ENCODE measurements around the gene MBOAT7. TPM values are rescaled to one million over a fixed set of nuclear protein-coding genes. Genes with fewer than 3 reads are reported as not detected.
"Not testable (repeated sequence)": the region's sequence is repeated elsewhere in the genome, so short reads cannot be mapped to it uniquely, and the experiment has no call there.

The MBOAT7 gene
- total RNA-seq, 1 donor from 2014 or later = 65.5 TPM

DNA sequence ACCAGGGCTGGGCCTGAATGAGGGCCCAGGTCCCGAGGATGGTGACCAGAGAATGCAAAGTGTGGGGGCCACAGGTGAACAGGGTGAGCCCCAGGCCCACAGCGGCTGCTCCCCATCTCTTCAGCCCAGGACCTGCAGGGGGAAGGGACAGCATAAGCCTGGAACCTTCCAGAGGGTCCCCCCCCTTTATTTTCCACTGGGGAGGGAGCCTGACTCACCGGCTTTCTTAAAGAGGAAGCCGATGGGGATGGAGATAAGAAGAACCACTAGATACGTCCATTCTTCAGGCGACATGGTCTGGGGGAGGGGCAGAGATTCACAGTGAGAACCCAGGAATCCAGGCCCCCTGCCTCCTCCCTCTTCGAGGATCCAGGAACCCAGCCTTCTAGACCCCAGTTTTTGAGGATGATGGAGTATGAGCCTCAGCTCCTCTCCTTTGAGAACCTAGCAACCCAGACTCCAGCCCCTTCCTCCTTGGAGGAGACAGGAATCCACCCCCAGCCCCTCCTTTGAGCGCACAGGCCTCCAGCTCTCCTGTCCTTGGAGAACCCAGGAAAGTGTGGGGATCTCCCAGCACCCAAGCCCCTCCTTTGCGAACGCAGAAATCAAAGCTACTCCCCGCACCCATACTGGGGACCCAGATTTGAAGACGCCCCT lies 1.0 kb downstream of the MBOAT7 start:
- Histone ChIP-seq H3K36me3 (peaks cover 17% of the 10 kb centered on the region), H3K4me1 (peaks cover 20% of the 10 kb centered on the region), H3K27me3 (ENCODE audit: low read depth) (no peaks in the 10 kb centered on the region), H3K4me3 (peak overlapping the region; percentile 94), H3K27ac (peak overlapping the region; percentile 92), H3K9me3 (no peaks in the 10 kb centered on the region)
- peak; percentile 50 for DNase-seq
- TF ChIP-seq, protein P1, sequence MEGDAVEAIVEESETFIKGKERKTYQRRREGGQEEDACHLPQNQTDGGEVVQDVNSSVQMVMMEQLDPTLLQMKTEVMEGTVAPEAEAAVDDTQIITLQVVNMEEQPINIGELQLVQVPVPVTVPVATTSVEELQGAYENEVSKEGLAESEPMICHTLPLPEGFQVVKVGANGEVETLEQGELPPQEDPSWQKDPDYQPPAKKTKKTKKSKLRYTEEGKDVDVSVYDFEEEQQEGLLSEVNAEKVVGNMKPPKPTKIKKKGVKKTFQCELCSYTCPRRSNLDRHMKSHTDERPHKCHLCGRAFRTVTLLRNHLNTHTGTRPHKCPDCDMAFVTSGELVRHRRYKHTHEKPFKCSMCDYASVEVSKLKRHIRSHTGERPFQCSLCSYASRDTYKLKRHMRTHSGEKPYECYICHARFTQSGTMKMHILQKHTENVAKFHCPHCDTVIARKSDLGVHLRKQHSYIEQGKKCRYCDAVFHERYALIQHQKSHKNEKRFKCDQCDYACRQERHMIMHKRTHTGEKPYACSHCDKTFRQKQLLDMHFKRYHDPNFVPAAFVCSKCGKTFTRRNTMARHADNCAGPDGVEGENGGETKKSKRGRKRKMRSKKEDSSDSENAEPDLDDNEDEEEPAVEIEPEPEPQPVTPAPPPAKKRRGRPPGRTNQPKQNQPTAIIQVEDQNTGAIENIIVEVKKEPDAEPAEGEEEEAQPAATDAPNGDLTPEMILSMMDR (IDR thresholded peaks at IDR 0.05) = no peak
- intact Hi-C loops (cut with DNase I) = no loop called here
- ATAC-seq = no peak

DNA sequence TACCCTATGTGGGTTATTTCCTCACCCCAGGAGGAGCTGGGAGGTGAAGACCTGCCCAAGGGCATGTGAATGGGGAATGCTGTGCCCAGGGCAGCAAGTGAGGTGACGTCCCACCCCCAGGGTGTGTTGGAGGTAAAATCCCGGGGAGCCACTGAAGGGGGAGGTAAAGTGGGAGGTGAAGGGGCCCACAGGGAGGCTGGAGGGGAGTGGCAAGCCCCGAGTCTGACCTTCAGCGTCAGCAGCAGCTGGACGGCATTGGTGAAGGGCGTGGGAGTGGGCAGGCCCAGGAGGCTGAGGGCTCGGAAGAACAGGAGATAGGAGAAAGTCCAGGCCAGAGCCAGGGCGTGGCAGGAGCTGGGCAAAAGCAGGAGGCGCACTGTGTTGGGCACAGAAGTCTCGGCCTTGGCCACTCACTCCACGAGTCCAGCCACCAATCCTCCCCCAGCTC lies 2.4 kb downstream of the MBOAT7 start:
- Histone ChIP-seq H3K4me1 (peaks cover 15% of the 10 kb centered on the region), H3K36me3 (peaks cover 9% of the 10 kb centered on the region), H3K27ac (no peak overlapping the region), H3K4me3 (no peak overlapping the region), H3K9me3 (no peaks in the 10 kb centered on the region), H3K27me3 (ENCODE audit: low read depth) (no peaks in the 10 kb centered on the region)
- ATAC-seq (no peak), DNase-seq (peak; percentile 46)
- intact Hi-C loops (cut with DNase I) = no loop called here
- TF ChIP-seq, protein P1 (IDR thresholded peaks at IDR 0.05) = no peak

DNA sequence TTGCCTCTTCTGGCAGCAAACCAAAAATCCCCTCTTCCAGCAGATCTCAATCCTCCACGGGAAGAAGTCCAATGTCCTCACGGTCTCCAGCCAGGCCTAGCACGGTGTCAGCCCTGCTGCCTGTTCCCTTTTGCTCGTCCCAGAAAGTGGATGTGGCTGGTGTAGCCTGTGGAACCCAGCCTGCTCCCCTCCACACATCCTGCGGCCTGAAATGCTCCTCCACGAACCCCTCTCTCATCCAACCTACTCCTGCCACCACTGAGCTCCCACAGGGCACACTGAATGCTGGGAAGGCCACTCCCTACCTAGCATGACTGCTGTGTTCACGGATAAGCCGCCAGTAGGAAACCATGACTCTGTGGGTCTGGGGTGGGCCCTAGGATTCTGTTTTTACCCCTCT lies 3.0 kb downstream of the MBOAT7 start:
- intact Hi-C loops (cut with DNase I) = no loop called here
- ATAC-seq (no peak), DNase-seq (peak; percentile 20)
- TF ChIP-seq, protein P1 (IDR thresholded peaks at IDR 0.05) = no peak
- Histone ChIP-seq H3K27me3 (ENCODE audit: low read depth) (no peaks in the 10 kb centered on the region), H3K4me1 (peaks cover 10% of the 10 kb centered on the region), H3K9me3 (no peaks in the 10 kb centered on the region), H3K27ac (no peak overlapping the region), H3K36me3 (peaks cover 9% of the 10 kb centered on the region), H3K4me3 (no peak overlapping the region)

DNA sequence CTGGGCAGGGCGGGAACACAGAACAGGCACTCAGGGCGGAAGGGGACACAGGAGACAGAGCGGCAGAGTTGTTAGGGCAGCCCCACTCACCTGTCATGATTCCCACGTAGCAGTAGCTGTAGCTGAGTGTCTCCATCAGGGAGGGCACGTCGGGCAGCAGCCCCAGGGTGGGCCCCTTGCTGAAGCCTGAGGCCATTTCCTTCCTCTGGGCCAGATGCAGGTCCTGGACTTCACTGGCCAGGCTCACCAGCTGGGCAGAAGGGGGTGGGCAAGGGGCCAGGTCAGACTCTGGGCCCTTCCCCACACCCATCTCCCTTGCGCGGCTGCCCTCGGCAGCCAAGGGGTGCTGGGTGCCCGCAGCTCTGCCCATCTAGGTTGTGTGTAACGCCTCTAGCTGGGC lies 5.9 kb downstream of the MBOAT7 start:
- no peaks in the 10 kb centered on the region for H3K9me3 ChIP-seq
- intact Hi-C loops (cut with DNase I) = no loop called here
- no peaks in the 10 kb centered on the region for H3K27me3 ChIP-seq (ENCODE audit: low read depth)
- peaks cover 29% of the 10 kb centered on the region for H3K36me3 ChIP-seq
- H3K4me3 ChIP-seq = no peak overlapping the region
- no peak overlapping the region for H3K27ac ChIP-seq
- TF ChIP-seq, protein P1 (IDR thresholded peaks at IDR 0.05) = no peak
- DNase-seq (peak; percentile 28), ATAC-seq (no peak)
- H3K4me1 ChIP-seq = peaks cover 5% of the 10 kb centered on the region

DNA sequence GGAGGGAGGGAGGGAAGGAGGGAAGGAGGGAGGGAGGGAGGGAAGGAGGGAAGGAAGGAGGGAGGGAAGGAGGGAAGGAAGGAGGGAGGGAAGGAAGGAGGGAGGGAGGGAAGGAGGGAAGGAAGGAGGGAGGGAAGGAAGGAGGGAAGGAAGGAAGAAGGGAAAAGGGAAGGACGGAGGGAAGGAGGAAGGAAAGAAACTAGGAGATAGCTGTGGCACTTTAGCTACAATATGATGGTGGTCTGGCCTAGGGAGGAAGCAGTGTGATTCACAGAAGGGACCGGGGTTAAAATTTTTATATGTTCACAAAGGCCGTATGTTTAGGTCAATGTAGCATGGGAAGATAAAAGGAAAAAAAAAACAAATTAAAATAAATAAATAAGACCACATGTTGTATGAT lies 7.5 kb downstream of the MBOAT7 start:
- intact Hi-C loops (cut with DNase I); ATAC-seq; H3K27me3 ChIP-seq (ENCODE audit: low read depth); DNase-seq; H3K4me1 ChIP-seq; H3K27ac ChIP-seq; H3K4me3 ChIP-seq; H3K9me3 ChIP-seq: not testable (repeated sequence)
- peaks cover 29% of the 10 kb centered on the region for H3K36me3 ChIP-seq

DNA sequence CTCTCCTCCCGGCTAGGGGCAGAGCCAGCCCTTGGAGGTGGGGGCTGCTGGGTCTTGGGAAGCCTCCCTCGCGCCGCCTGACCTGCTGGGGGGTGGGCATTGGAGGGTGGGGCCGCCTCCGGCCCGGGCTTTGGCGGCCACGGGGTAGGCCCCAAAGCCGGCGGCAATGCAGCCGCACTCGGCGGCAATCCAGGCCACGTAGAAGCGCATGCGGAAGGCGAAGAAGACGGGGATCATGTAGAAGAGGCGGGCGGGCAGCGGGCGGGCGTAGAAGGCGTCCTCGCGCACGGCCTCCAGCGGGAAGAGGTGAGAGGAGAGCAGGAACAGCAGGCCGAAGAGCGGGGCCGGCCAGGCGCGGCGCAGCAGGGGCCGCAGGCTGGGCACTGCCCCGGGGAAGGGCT lies 8.7 kb downstream of the MBOAT7 start:
- no peak for ATAC-seq
- Histone ChIP-seq H3K4me1 (no peaks in the 10 kb centered on the region), H3K36me3 (peaks cover 33% of the 10 kb centered on the region), H3K4me3 (no peak overlapping the region), H3K27me3 (ENCODE audit: low read depth) (no peaks in the 10 kb centered on the region), H3K27ac (no peak overlapping the region), H3K9me3 (no peaks in the 10 kb centered on the region)
- peak; percentile 40 for DNase-seq
- intact Hi-C loops (cut with DNase I) = no loop called here
- TF ChIP-seq, protein P1 (IDR thresholded peaks at IDR 0.05) = no peak

Data from lower lobe of right lung (tissue), 2 donors.